ENCODE results near the gene STC2.

Gene STC2

GRCh38 chr5:173303878-173304590, 24.2 kb downstream of the STC2 start:
- Histone ChIP-seq H3K4me1 (ENCODE audit: insufficient read depth, insufficient read length) (peaks cover 9% of the 10 kb centered on the region), H3K9me3 (ENCODE audit: insufficient read depth, low read length) (peaks cover 8% of the 10 kb centered on the region), H3K27me3 (ENCODE audit: insufficient read depth, insufficient read length) (no peaks in the 10 kb centered on the region), H3K9ac (ENCODE audit: insufficient read length, low read depth) (peak overlapping the region; percentile 44), H3K36me3 (ENCODE audit: insufficient read depth, insufficient read length, low read length) (no peaks in the 10 kb centered on the region), H3K4me3 (ENCODE audit: insufficient read length, low read depth) (no peak overlapping the region)
- DNase-seq (ENCODE audit: low read depth, low spot score) = no peak
- TF ChIP-seq YY1 (IDR thresholded peaks at IDR 0.05; ENCODE audit: insufficient read depth, insufficient read length) = no peak
- TF ChIP-seq SUZ12 (IDR thresholded peaks at IDR 0.05; ENCODE audit: extremely low read depth, insufficient read depth, insufficient read length) = no peak
- TF ChIP-seq ZNF274 (IDR thresholded peaks at IDR 0.05; ENCODE audit: low read depth, low read length) = no peak

GRCh38 chr5:173302546-173303155, 25.6 kb downstream of the STC2 start:
- H3K9me3 ChIP-seq (ENCODE audit: insufficient read depth, low read length) = peaks cover 3% of the 10 kb centered on the region
- no peaks in the 10 kb centered on the region for H3K36me3 ChIP-seq (ENCODE audit: insufficient read depth, insufficient read length, low read length)
- TF ChIP-seq SUZ12 (IDR thresholded peaks at IDR 0.05; ENCODE audit: extremely low read depth, insufficient read depth, insufficient read length) (no peak), ZNF274 (IDR thresholded peaks at IDR 0.05; ENCODE audit: low read depth, low read length) (no peak), YY1 (IDR thresholded peaks at IDR 0.05; ENCODE audit: insufficient read depth, insufficient read length) (no peak)
- DNase-seq (ENCODE audit: low read depth, low spot score) = no peak
- H3K4me3 ChIP-seq (ENCODE audit: insufficient read length, low read depth) = no peak overlapping the region
- peaks cover 15% of the 10 kb centered on the region for H3K4me1 ChIP-seq (ENCODE audit: insufficient read depth, insufficient read length)
- H3K9ac ChIP-seq (ENCODE audit: insufficient read length, low read depth) = no peak overlapping the region
- no peaks in the 10 kb centered on the region for H3K27me3 ChIP-seq (ENCODE audit: insufficient read depth, insufficient read length)

GRCh38 chr5:173301695-173302545, 26.3 kb downstream of the STC2 start:
- Histone ChIP-seq H3K27me3 (ENCODE audit: insufficient read depth, insufficient read length) (no peaks in the 10 kb centered on the region), H3K9me3 (ENCODE audit: insufficient read depth, low read length) (no peaks in the 10 kb centered on the region), H3K9ac (ENCODE audit: insufficient read length, low read depth) (peak overlapping the region; percentile 42), H3K36me3 (ENCODE audit: insufficient read depth, insufficient read length, low read length) (no peaks in the 10 kb centered on the region), H3K4me3 (ENCODE audit: insufficient read length, low read depth) (no peak overlapping the region), H3K4me1 (ENCODE audit: insufficient read depth, insufficient read length) (peaks cover 18% of the 10 kb centered on the region)
- DNase-seq (ENCODE audit: low read depth, low spot score) = no peak
- TF ChIP-seq YY1 (IDR thresholded peaks at IDR 0.05; ENCODE audit: insufficient read depth, insufficient read length) (no peak), SUZ12 (IDR thresholded peaks at IDR 0.05; ENCODE audit: extremely low read depth, insufficient read depth, insufficient read length) (no peak), ZNF274 (IDR thresholded peaks at IDR 0.05; ENCODE audit: low read depth, low read length) (no peak)

GRCh38 chr5:173300389-173301047, 27.7 kb downstream of the STC2 start:
- Histone ChIP-seq H3K36me3 (ENCODE audit: insufficient read depth, insufficient read length, low read length) (no peaks in the 10 kb centered on the region), H3K9ac (ENCODE audit: insufficient read length, low read depth) (no peak overlapping the region), H3K4me1 (ENCODE audit: insufficient read depth, insufficient read length) (peaks cover 23% of the 10 kb centered on the region), H3K9me3 (ENCODE audit: insufficient read depth, low read length) (no peaks in the 10 kb centered on the region), H3K4me3 (ENCODE audit: insufficient read length, low read depth) (no peak overlapping the region), H3K27me3 (ENCODE audit: insufficient read depth, insufficient read length) (no peaks in the 10 kb centered on the region)
- TF ChIP-seq ZNF274 (IDR thresholded peaks at IDR 0.05; ENCODE audit: low read depth, low read length) (no peak), SUZ12 (IDR thresholded peaks at IDR 0.05; ENCODE audit: extremely low read depth, insufficient read depth, insufficient read length) (no peak), YY1 (IDR thresholded peaks at IDR 0.05; ENCODE audit: insufficient read depth, insufficient read length) (no peak)
- DNase-seq (ENCODE audit: low read depth, low spot score) = no peak

GRCh38 chr5:173299820-173300219, 28.4 kb downstream of the STC2 start:
- Histone ChIP-seq H3K27me3 (ENCODE audit: insufficient read depth, insufficient read length) (peaks cover 4% of the 10 kb centered on the region), H3K4me1 (ENCODE audit: insufficient read depth, insufficient read length) (peaks cover 25% of the 10 kb centered on the region), H3K4me3 (ENCODE audit: insufficient read length, low read depth) (no peak overlapping the region), H3K9ac (ENCODE audit: insufficient read length, low read depth) (no peak overlapping the region), H3K36me3 (ENCODE audit: insufficient read depth, insufficient read length, low read length) (no peaks in the 10 kb centered on the region), H3K9me3 (ENCODE audit: insufficient read depth, low read length) (no peaks in the 10 kb centered on the region)
- TF ChIP-seq SUZ12 (IDR thresholded peaks at IDR 0.05; ENCODE audit: extremely low read depth, insufficient read depth, insufficient read length) (no peak), ZNF274 (IDR thresholded peaks at IDR 0.05; ENCODE audit: low read depth, low read length) (no peak), YY1 (IDR thresholded peaks at IDR 0.05; ENCODE audit: insufficient read depth, insufficient read length) (no peak)
- no peak for DNase-seq (ENCODE audit: low read depth, low spot score)

- H3K27me3 ChIP-seq (ENCODE audit: insufficient read depth, insufficient read length) = peaks cover 10% of the 10 kb centered on the region
- H3K9me3 ChIP-seq (ENCODE audit: insufficient read depth, low read length) = no peaks in the 10 kb centered on the region
- no peak overlapping the region for H3K9ac ChIP-seq (ENCODE audit: insufficient read length, low read depth)
- DNase-seq (ENCODE audit: low read depth, low spot score) = no peak
- no peak overlapping the region for H3K4me3 ChIP-seq (ENCODE audit: insufficient read length, low read depth)
- TF ChIP-seq SUZ12 (IDR thresholded peaks at IDR 0.05; ENCODE audit: extremely low read depth, insufficient read depth, insufficient read length) (no peak), ZNF274 (IDR thresholded peaks at IDR 0.05; ENCODE audit: low read depth, low read length) (no peak), YY1 (IDR thresholded peaks at IDR 0.05; ENCODE audit: insufficient read depth, insufficient read length) (no peak)
- peaks cover 22% of the 10 kb centered on the region for H3K4me1 ChIP-seq (ENCODE audit: insufficient read depth, insufficient read length)
- no peaks in the 10 kb centered on the region for H3K36me3 ChIP-seq (ENCODE audit: insufficient read depth, insufficient read length, low read length)
These were observed 29.8 kb downstream of the STC2 start for GRCh38 chr5:173298213-173298926.
